ENCODE results near the gene UNC45A.
"Not testable (repeated sequence)": the region's sequence is repeated elsewhere in the genome, so short reads cannot be mapped to it uniquely, and the experiment has no call there.

DNA sequence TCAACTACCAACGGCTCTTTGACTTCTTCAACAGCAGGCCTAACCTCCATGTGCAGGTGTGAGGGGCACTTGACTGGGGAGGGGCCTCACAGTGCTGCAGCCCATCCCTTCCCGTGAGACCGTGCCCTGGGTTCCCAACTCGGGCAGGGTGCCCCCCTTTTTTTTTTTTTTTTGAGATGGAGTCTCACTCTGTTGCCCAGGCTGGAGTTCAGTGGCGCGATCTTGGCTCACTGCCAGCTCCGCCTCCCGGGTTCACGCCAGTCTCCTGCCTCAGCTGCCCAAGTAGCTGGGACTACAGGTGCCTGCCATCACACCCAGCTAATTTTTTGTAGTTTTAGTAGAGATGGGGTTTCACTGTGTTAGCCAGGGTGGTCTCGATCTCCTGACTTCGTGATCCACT lies 25.6 kb upstream of the UNC45A start:
- TF ChIP-seq, protein P1, sequence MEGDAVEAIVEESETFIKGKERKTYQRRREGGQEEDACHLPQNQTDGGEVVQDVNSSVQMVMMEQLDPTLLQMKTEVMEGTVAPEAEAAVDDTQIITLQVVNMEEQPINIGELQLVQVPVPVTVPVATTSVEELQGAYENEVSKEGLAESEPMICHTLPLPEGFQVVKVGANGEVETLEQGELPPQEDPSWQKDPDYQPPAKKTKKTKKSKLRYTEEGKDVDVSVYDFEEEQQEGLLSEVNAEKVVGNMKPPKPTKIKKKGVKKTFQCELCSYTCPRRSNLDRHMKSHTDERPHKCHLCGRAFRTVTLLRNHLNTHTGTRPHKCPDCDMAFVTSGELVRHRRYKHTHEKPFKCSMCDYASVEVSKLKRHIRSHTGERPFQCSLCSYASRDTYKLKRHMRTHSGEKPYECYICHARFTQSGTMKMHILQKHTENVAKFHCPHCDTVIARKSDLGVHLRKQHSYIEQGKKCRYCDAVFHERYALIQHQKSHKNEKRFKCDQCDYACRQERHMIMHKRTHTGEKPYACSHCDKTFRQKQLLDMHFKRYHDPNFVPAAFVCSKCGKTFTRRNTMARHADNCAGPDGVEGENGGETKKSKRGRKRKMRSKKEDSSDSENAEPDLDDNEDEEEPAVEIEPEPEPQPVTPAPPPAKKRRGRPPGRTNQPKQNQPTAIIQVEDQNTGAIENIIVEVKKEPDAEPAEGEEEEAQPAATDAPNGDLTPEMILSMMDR (IDR thresholded peaks at IDR 0.05; ENCODE audit: insufficient read depth, low read depth, low read length), result not testable (repeated sequence)
- TF ChIP-seq EZH2 (IDR thresholded peaks at IDR 0.05; ENCODE audit: insufficient read depth, low read length), result not testable (repeated sequence)

Measured in astrocyte (in vitro differentiated cells and primary cell).